Testis (tissue), 3 donors: ENCODE measurements around the gene LDLRAD4. TPM values are rescaled to one million over a fixed set of nuclear protein-coding genes. Genes with fewer than 3 reads are reported as not detected.

Source experiments
- DNase-seq: peaks from one replicate; pipeline ENCODE4 v3.0.0-alpha.2; 2019
- H3K27ac ChIP-seq, 2 donors: fragments of 200-600 bp; sonication (generic); one replicate each; pipeline ENCODE4 v1.5.1; 2019
- H3K27me3 ChIP-seq: fragments of 200-600 bp; sonication (generic); one replicate; pipeline ENCODE4 v1.5.1; 2019
- H3K36me3 ChIP-seq: fragments of 200-600 bp; sonication (generic); one replicate; pipeline ENCODE4 v1.5.1; 2017; ENCODE audit warnings: low read depth; ENCODE audit errors: missing control alignments
- H3K4me1 ChIP-seq: fragments of 200-600 bp; sonication (generic); one replicate; pipeline ENCODE4 v1.5.1; 2019
- H3K4me3 ChIP-seq, 2 donors: fragments of 200-600 bp; sonication (generic); one replicate each; pipeline ENCODE4 v1.5.1; 2017 to 2019
- H3K9me3 ChIP-seq: fragments of 200-600 bp; sonication (generic); one replicate; pipeline ENCODE4 v1.5.1; 2017
- CTCF ChIP-seq, 3 experiments: fragments of 450-650 bp in 2 of 3; fragments of 200-600 bp in 1 of 3; sonication (generic) in 1 of 3; IDR thresholded peaks; one replicate each; pipeline ENCODE4 v1.5.1; 2016 to 2019; ENCODE audit warnings: antibody characterized with exemption in 3 of 3, mild to moderate bottlenecking in 2 of 3, moderate library complexity in 1 of 3
- POLR2A ChIP-seq: fragments of 450-650 bp; IDR thresholded peaks from one replicate; pipeline ENCODE4 v1.6.1; 2017; ENCODE audit warnings: antibody characterized with exemption, mild to moderate bottlenecking, moderate library complexity
- WGBS, 2 donors: methylation state at CpG; one replicate each; pipeline ENCODE4 v1.1.5; 2018; 5-methylcytosine and 5-hydroxymethylcytosine counted together
- intact Hi-C: fragments of 100-400 bp; cut with DNase I; formaldehyde crosslinking; loops from one replicate; pipeline ENCODE4 v1.15.1; 2023; ENCODE audit warnings: low total_unique reads
- polyA plus RNA-seq: library from polyadenylated mRNA; stranded (reverse); fragments of 350-450 nt; fragmentation: Illumina TruSeq; extraction: RNeasy Lipid Tissue Mini Kit (QIAGEN cat#74804); gene quantifications from one replicate; pipeline ENCODE4 v1.2.3, GENCODE V29; 2014; ENCODE audit warnings: low read depth, low replicate concordance; ENCODE audit not compliant: insufficient read depth
- total RNA-seq, 2 donors: library from RNA; depleted of rRNA; stranded (reverse); fragments of >200 nt; gene quantifications; one replicate each; pipeline ENCODE4 v1.2.3, GENCODE V29; 2016

The LDLRAD4 gene
- total and polyA plus RNA-seq, 3 donors from 2014 or later, result 22.0 to 42.2 (median 25.9) TPM

- Histone ChIP-seq H3K27me3 (no peaks in the 10 kb centered on the region), H3K4me1 (no peaks in the 10 kb centered on the region), H3K36me3 (no peaks in the 10 kb centered on the region), H3K4me3 (no peak overlapping the region), H3K9me3 (no peaks in the 10 kb centered on the region), H3K27ac (no peak overlapping the region)
- TF ChIP-seq POLR2A, result no peak
- TF ChIP-seq CTCF (IDR thresholded peaks at IDR 0.05), result no peak
- DNase-seq, result no peak
- WGBS, 2 donors, result 83 to 86% methylated on average over 8 of the region's 8 CpGs
- intact Hi-C loops, result no loop called here
These were observed 277.4 kb downstream of the LDLRAD4 start for GRCh38 chr18:13495961-13496360.

GRCh38 chr18:13496691-13497281 lies 278.2 kb downstream of the LDLRAD4 start:
- 81 to 85% methylated on average over 4 of the region's 4 CpGs for WGBS, 2 donors
- H3K4me1 ChIP-seq, result peaks cover 6% of the 10 kb centered on the region
- H3K4me3 ChIP-seq, result no peak overlapping the region
- intact Hi-C loops, result no loop called here
- DNase-seq, result no peak
- H3K9me3 ChIP-seq, result no peaks in the 10 kb centered on the region
- no peak overlapping the region for H3K27ac ChIP-seq
- no peak for TF ChIP-seq CTCF (IDR thresholded peaks at IDR 0.05)
- TF ChIP-seq POLR2A, result no peak
- H3K27me3 ChIP-seq, result no peaks in the 10 kb centered on the region
- no peaks in the 10 kb centered on the region for H3K36me3 ChIP-seq

GRCh38 chr18:13499803-13500202 lies 281.2 kb downstream of the LDLRAD4 start:
- Histone ChIP-seq H3K4me3 (no peak overlapping the region), H3K27me3 (no peaks in the 10 kb centered on the region), H3K27ac (no peak overlapping the region), H3K36me3 (no peaks in the 10 kb centered on the region), H3K9me3 (no peaks in the 10 kb centered on the region), H3K4me1 (peaks cover 8% of the 10 kb centered on the region)
- no peak for TF ChIP-seq POLR2A
- TF ChIP-seq CTCF (IDR thresholded peaks at IDR 0.05), result no peak
- intact Hi-C loops, result no loop called here
- no peak for DNase-seq
- 92 to 97% methylated on average over 5 of the region's 5 CpGs for WGBS, 2 donors

GRCh38 chr18:13500227-13500865 lies 281.8 kb downstream of the LDLRAD4 start:
- H3K4me3 ChIP-seq, result no peak overlapping the region
- WGBS, 2 donors, result 62 to 69% methylated on average over 23 of the region's 23 CpGs
- DNase-seq, result no peak
- TF ChIP-seq POLR2A (no peak), CTCF (IDR thresholded peaks at IDR 0.05) (no peak)
- H3K27ac ChIP-seq, result no peak overlapping the region
- peaks cover 8% of the 10 kb centered on the region for H3K4me1 ChIP-seq
- no peaks in the 10 kb centered on the region for H3K9me3 ChIP-seq
- H3K27me3 ChIP-seq, result no peaks in the 10 kb centered on the region
- intact Hi-C loops, result no loop called here
- H3K36me3 ChIP-seq, result no peaks in the 10 kb centered on the region
